H1 (cell line): ENCODE measurements around the gene RHBDD2. TPM values are rescaled to one million over a fixed set of nuclear protein-coding genes. Genes with fewer than 3 reads are reported as not detected.

Source experiments
- CTCF ChIA-PET: fragments of 300-600 bp; sonication (Branson Sonifier 250); formaldehyde crosslinking; loops from one replicate; lab custom pipeline; 2021; ENCODE audit not compliant: partially characterized antibody; lab: Charles Lee
- POLR2A ChIA-PET: fragments of 300-600 bp; sonication (Branson Sonifier 250); formaldehyde crosslinking; loops from one replicate; lab custom pipeline; 2021; ENCODE audit warnings: inconsistent platforms; ENCODE audit not compliant: partially characterized antibody; lab: Charles Lee
- DNase-seq, 2 experiments: peaks; one replicate each; pipeline versions ENCODE4 v3.0.0 to v3.0.0-alpha.2; 2010 to 2022; ENCODE audit warnings: low spot score in 2 of 2, low read depth in 1 of 2, mixed read lengths in 1 of 2
- FAIRE-seq: peaks from 2 replicates; lab custom pipeline; 2011; peaks lifted over from hg19 to GRCh38; lab: Jason Lieb, UNC
- H2AFZ ChIP-seq: 2 replicates; pipeline ENCODE4 v1.8.1; 2012; ENCODE audit warnings: low read length, inconsistent platforms
- H2AK5ac ChIP-seq: 2 replicates; pipeline ENCODE4 v1.6.1; 2013; ENCODE audit warnings: low read depth, low read length
- H2BK120ac ChIP-seq: replicated peaks from 2 replicates; pipeline ENCODE3; 2013; ENCODE audit warnings: low read depth, low read length, inconsistent platforms
- H2BK12ac ChIP-seq: 2 replicates; pipeline ENCODE4 v1.6.1; 2013; ENCODE audit warnings: low read depth, low read length
- H2BK15ac ChIP-seq: 2 replicates; pipeline ENCODE4 v1.6.1; 2013; ENCODE audit warnings: low read length
- H2BK20ac ChIP-seq: 2 replicates; pipeline ENCODE4 v1.6.1; 2013; ENCODE audit warnings: low read length
- H2BK5ac ChIP-seq: 2 replicates; pipeline ENCODE4 v1.6.1; 2013; ENCODE audit warnings: low read depth, low read length
- H3K14ac ChIP-seq: 2 replicates; pipeline ENCODE4 v1.6.1; 2013; ENCODE audit warnings: inconsistent platforms; ENCODE audit not compliant: insufficient read length
- H3K18ac ChIP-seq: 2 replicates; pipeline ENCODE4 v1.6.1; 2013; ENCODE audit warnings: low read length; ENCODE audit errors: extremely low read depth
- H3K23ac ChIP-seq: 2 replicates; pipeline ENCODE4 v1.6.1; 2013; ENCODE audit warnings: inconsistent platforms; ENCODE audit not compliant: insufficient read length
- H3K23me2 ChIP-seq: 2 replicates; pipeline ENCODE4 v1.6.1; 2013; ENCODE audit warnings: low read depth, low read length
- H3K27ac ChIP-seq: 2 replicates; pipeline ENCODE4 v1.6.1; 2011; ENCODE audit warnings: low read depth, low read length, inconsistent platforms
- H3K27me3 ChIP-seq, 4 experiments: replicated peaks in 1 of 4; 1 replicate in 1 of 4; 2 replicates in 3 of 4; pipeline versions ENCODE4 v1.6.1 to v1.8.1; 2011 to 2013; ENCODE audit warnings: low read length in 3 of 4, mild to moderate bottlenecking in 3 of 4, inconsistent platforms in 2 of 4, mixed read lengths in 2 of 4, moderate library complexity in 1 of 4; ENCODE audit not compliant: control insufficient read depth in 3 of 4, insufficient read depth in 3 of 4; ENCODE audit errors: extremely low read depth in 1 of 4
- H3K36me3 ChIP-seq, 4 experiments: 2 replicates each; pipeline versions ENCODE4 v1.6.1 to v1.8.1; 2011 to 2013; ENCODE audit warnings: mild to moderate bottlenecking in 4 of 4, low read length in 3 of 4, moderate library complexity in 2 of 4, control low read depth in 1 of 4, inconsistent platforms in 1 of 4; ENCODE audit not compliant: insufficient read depth in 4 of 4, control insufficient read depth in 2 of 4
- H3K4ac ChIP-seq: replicated peaks from 2 replicates; pipeline ENCODE3; 2013; ENCODE audit warnings: low read length, low read depth, mixed read lengths, inconsistent platforms; ENCODE audit not compliant: insufficient read length
- H3K4me1 ChIP-seq, 4 experiments: replicated peaks in 1 of 4; 1 replicate in 1 of 4; 2 replicates in 3 of 4; pipeline versions ENCODE4 v1.6.1 to v1.8.1; 2011 to 2013; ENCODE audit warnings: low read length in 3 of 4, inconsistent platforms in 2 of 4, mixed read lengths in 1 of 4; ENCODE audit not compliant: insufficient read depth in 4 of 4, control insufficient read depth in 3 of 4
- H3K4me2 ChIP-seq, 2 experiments: 2 replicates each; pipeline versions ENCODE4 v1.6.1 to v1.8.1; 2011 to 2013; ENCODE audit warnings: low read depth in 2 of 2, low read length in 2 of 2, control low read depth in 1 of 2, inconsistent platforms in 1 of 2, mild to moderate bottlenecking in 1 of 2; ENCODE audit not compliant: insufficient read depth in 1 of 2
- H3K4me3 ChIP-seq, 4 experiments: fragments of 200-600, 300-600 bp in 1 of 4; sonication (generic), shearing (Covaris generic), sonication (Bioruptor Twin) in 1 of 4; 2 replicates each; pipeline versions ENCODE4 v1.5.1 to v1.8.1; 2011 to 2016; ENCODE audit warnings: low read length in 4 of 4, low read depth in 3 of 4, control low read depth in 2 of 4, inconsistent platforms in 2 of 4, mild to moderate bottlenecking in 2 of 4, mixed read lengths in 1 of 4, moderate library complexity in 1 of 4; ENCODE audit not compliant: insufficient read depth in 2 of 4; ENCODE audit errors: extremely low read depth in 1 of 4
- H3K56ac ChIP-seq: replicated peaks from 2 replicates; pipeline ENCODE3; 2013; ENCODE audit warnings: low read depth, mild to moderate bottlenecking, mixed read lengths, low read length, inconsistent platforms; ENCODE audit not compliant: insufficient read length
- H3K79me1 ChIP-seq: 2 replicates; pipeline ENCODE4 v1.6.1; 2013; ENCODE audit warnings: low read depth, low read length, control low read depth
- H3K79me2 ChIP-seq, 2 experiments: 2 replicates each; pipeline versions ENCODE4 v1.6.1 to v1.8.1; 2012 to 2013; ENCODE audit warnings: low read length in 2 of 2, mild to moderate bottlenecking in 2 of 2, inconsistent platforms in 1 of 2; ENCODE audit not compliant: insufficient read depth in 2 of 2, control insufficient read depth in 1 of 2
- H3K9ac ChIP-seq, 4 experiments: replicated peaks in 1 of 4; 1 replicate in 1 of 4; 2 replicates in 3 of 4; pipeline versions ENCODE4 v1.6.1 to v1.8.1; 2011 to 2013; ENCODE audit warnings: low read depth in 3 of 4, low read length in 3 of 4, control low read depth in 2 of 4, mild to moderate bottlenecking in 2 of 4, moderate library complexity in 2 of 4, inconsistent platforms in 1 of 4; ENCODE audit errors: extremely low read depth in 1 of 4
- H3K9me3 ChIP-seq, 2 experiments: 2 replicates each; pipeline versions ENCODE4 v1.6.1 to v1.8.1; 2012 to 2013; ENCODE audit warnings: mild to moderate bottlenecking in 2 of 2, moderate library complexity in 2 of 2, control low read depth in 1 of 2, inconsistent platforms in 1 of 2, low read depth in 1 of 2, low read length in 1 of 2, mixed read lengths in 1 of 2; ENCODE audit not compliant: insufficient read depth in 2 of 2
- H4K20me1 ChIP-seq, 2 experiments: replicated peaks in 1 of 2; 2 replicates each; pipeline versions ENCODE3 to v1.8.1; 2011 to 2013; ENCODE audit warnings: inconsistent platforms in 2 of 2, low read length in 2 of 2, mild to moderate bottlenecking in 1 of 2; ENCODE audit not compliant: insufficient read depth in 2 of 2, control insufficient read depth in 1 of 2
- H4K5ac ChIP-seq: 2 replicates; pipeline ENCODE4 v1.6.1; 2013; ENCODE audit warnings: low read length, low read depth, mixed read lengths, inconsistent platforms; ENCODE audit not compliant: insufficient read length
- H4K8ac ChIP-seq: 2 replicates; pipeline ENCODE4 v1.8.0; 2013; ENCODE audit warnings: mild to moderate bottlenecking, moderate library complexity, low read length, inconsistent platforms; ENCODE audit not compliant: insufficient read depth; ENCODE audit errors: extremely low read depth
- H4K91ac ChIP-seq: replicated peaks from 2 replicates; pipeline ENCODE3; 2013; ENCODE audit warnings: low read length, mixed read lengths, inconsistent platforms; ENCODE audit not compliant: insufficient read length
- GABPA ChIP-seq: IDR thresholded peaks from 2 replicates; pipeline ENCODE4 v1.6.1; 2011; ENCODE audit warnings: mild to moderate bottlenecking, low read length, moderate library complexity, borderline replicate concordance; ENCODE audit not compliant: insufficient read depth
- GTF2F1 ChIP-seq: IDR thresholded peaks from 2 replicates; pipeline ENCODE4 v1.6.1; 2012; ENCODE audit warnings: low read depth, low read length, improper control_type of control experiment, borderline replicate concordance
- MAFK ChIP-seq: IDR thresholded peaks from 2 replicates; pipeline ENCODE4 v1.6.1; 2012; ENCODE audit warnings: low read depth, mild to moderate bottlenecking, improper control_type of control experiment, low read length
- POLR2AphosphoS5 ChIP-seq: IDR thresholded peaks from 2 replicates; pipeline ENCODE4 v1.6.1; 2011; ENCODE audit warnings: low read depth, low read length
- WGBS, 2 experiments: shearing (Covaris generic) in 1 of 2; methylation state at CpG; one replicate each; pipeline versions ENCODE4 v1.1.6 to v1.1.7; 2013 to 2015; ENCODE audit warnings: low lambda C conversion rate in 2 of 2, mixed read lengths in 2 of 2, inconsistent platforms in 1 of 2, low coverage in 1 of 2, missing lambda C conversion rate in 1 of 2; ENCODE audit not compliant: insufficient replicate concordance in 2 of 2, insufficient coverage in 1 of 2, insufficient read length in 1 of 2; ENCODE audit errors: extremely low coverage in 1 of 2, missing lambda C conversion rate in 1 of 2; 5-methylcytosine and 5-hydroxymethylcytosine counted together
- polyA plus RNA-seq, 7 experiments: library from polyadenylated mRNA; depleted of rRNA in 3 of 7; stranded (reverse) in 5 of 7; unstranded in 2 of 7; fragments of >200 nt in 5 of 7; fragments of 200-250 nt in 2 of 7; gene quantifications; 1 replicate in 5 of 7; 2 replicates in 1 of 7; 4 replicates in 1 of 7; pipeline versions ENCODE4 v1.2.1 to v1.2.3, GENCODE V29; 2011 to 2013; ENCODE audit warnings: missing spikeins in 2 of 7, mixed read lengths in 2 of 7
- total RNA-seq: library from RNA; stranded (reverse); fragmentation: NEBNext Ultra II Directional; extraction: Animal tissue kit (Norgen Biotek cat#: 25700); gene quantifications from 2 replicates; pipeline ENCODE4 v1.2.1, GENCODE V29; 2021

The RHBDD2 gene
- total and polyA plus RNA-seq, 2 of the 8 experiments (the other 6 are each of a cell fraction or from before 2014, with no cell fraction given), result 28.3 to 65.5 TPM

DNA sequence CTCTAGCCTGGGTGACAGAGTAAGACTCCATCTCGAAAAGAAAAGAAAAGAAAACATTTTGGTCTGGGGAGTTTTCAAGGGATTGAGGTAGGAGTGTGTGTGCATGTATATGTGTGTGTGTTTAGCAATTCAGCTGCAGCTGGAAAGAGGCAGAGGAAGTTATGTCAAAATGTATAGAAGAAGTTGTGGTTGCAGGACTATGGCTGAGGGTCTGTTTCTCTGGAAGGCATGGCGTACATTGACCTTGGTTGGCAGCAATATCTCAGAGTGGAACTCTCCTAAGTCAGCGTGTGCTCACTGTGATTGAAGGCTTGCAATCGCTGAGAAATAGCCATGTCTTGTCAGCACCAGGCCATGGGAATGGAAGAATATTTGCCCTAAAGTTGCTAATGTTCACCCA, 28.6 kb upstream of the RHBDD2 start:
- Histone ChIP-seq H3K36me3 (no peaks in the 10 kb centered on the region), H3K9ac (no peak overlapping the region), H4K5ac (no peak overlapping the region), H2AFZ (no peak overlapping the region), H4K8ac (no peak overlapping the region), H3K4me1 (no peaks in the 10 kb centered on the region), H4K91ac (no peak overlapping the region), H2BK120ac (no peak overlapping the region), H2BK5ac (no peak overlapping the region), H3K79me1 (no peaks in the 10 kb centered on the region), H3K56ac (no peak overlapping the region), H2BK15ac (no peak overlapping the region), H3K4ac (no peak overlapping the region), H2AK5ac (no peak overlapping the region), H4K20me1 (no peaks in the 10 kb centered on the region), H3K4me2 (no peak overlapping the region)
- POLR2A ChIA-PET, result no interaction called here
- CTCF ChIA-PET, result interaction anchor here (1.0 kb wide), 1 partner anchor 17 kb away, joined by 3 read pairs; no protein-coding TSS in a partner anchor
- no peak for TF ChIP-seq GTF2F1
- no peak for TF ChIP-seq POLR2AphosphoS5
- TF ChIP-seq MAFK, result no peak
- no peak for TF ChIP-seq GABPA
- TF ChIP-seq, all 59 proteins: peak for 0
- no peak overlapping the region for H2BK20ac ChIP-seq
- FAIRE-seq (no peak), DNase-seq (no peak)
- WGBS, 2 experiments, result 78% methylated on average over 4 of the region's 4 CpGs; no CpG with 5 or more reads in 1 of the 2 experiments
- no peaks in the 10 kb centered on the region for H3K9me3 ChIP-seq
- no peak overlapping the region for H3K18ac ChIP-seq
- H2BK12ac ChIP-seq, result no peak overlapping the region
- no peak overlapping the region for H3K14ac ChIP-seq
- H3K27me3 ChIP-seq, result no peaks in the 10 kb centered on the region
- no peaks in the 10 kb centered on the region; the same call in 1 of the 2 replicates for H3K23me2 ChIP-seq
- no peaks in the 10 kb centered on the region for H3K79me2 ChIP-seq
- no peak overlapping the region for H3K27ac ChIP-seq
- no peak overlapping the region for H3K4me3 ChIP-seq
- H3K23ac ChIP-seq, result no peak overlapping the region
